Medulla oblongata (tissue), 1 donor: ENCODE data around the gene UVSSA.

Experiments
- DNase-seq: peaks from one replicate; pipeline ENCODE4 v3.0.0-alpha.2; 2015; ENCODE audit errors: extremely low spot score

UVSSA gene

DNA sequence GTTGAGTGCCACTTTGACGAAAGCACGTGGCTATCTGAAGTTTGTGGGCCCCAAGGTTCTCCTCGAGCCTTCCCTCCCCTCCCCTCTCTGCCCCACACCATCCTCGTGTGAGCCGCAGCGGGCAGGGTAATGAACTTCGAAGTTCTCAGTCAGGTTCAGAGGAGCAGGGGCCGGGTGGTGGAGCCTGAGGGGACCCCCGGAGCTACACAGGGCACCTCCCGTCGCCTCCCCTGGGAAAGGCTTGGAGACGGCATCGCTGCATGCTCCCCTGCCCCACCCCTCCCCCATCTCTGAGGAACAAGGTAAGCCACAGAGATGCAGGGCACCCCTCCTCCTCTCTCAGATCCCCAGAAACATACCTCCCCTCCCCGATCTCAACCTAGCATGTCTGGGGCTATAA, 62.1 kb downstream of the UVSSA start:
- DNase-seq = no peak

DNA sequence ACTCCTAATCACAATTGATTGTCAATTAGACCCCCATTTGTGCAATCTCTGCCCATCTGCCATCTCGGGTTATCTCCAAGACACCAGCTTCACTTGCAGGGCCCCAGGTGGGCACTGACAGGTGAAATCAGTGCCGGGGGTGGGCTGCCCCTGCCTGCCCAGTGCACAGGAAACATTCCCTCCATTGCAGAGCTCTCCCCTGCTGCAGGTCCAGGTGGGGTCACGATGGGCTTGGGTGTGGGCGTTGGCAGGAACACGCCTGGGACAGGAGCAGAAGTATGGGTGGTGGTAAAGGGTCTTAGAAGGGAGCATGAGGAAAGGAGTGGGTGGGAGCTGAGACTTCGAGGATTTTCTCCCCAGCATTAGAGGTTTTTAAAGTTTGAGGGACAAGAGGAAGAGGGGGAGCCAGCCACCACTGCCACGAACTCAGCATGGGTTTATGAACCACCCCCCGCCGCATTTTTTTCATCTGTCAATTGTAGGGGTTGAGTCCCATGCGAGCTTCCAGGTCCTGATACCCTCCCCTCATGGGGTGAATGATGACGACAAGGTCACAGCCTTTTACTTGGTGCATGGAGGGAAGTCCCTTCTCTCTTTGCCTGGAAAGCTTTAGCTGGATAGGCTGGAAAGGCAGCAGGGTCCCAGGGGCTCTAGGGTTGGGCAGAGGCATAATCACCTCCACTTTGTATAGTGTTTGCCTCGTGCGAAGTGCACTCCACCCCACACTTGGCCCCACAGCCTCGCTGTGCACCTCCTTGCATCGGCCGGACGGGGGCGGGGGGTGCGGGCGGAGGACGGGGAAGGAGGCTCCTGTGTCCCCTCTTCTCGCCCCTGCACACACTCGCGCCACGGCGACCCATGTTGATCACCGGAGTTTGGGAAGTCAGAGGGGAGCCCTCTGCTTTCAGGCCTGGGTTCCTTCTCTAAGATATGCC, 62.8 kb downstream of the UVSSA start:
- DNase-seq = no peak

- no peak for DNase-seq
These were observed 63.7 kb downstream of the UVSSA start for GRCh38 chr4:1410491-1411325.

- no peak for DNase-seq
These were observed 64.7 kb downstream of the UVSSA start for GRCh38 chr4:1411436-1412375.

- DNase-seq = no peak
These were observed 65.6 kb downstream of the UVSSA start for GRCh38 chr4:1412376-1413203.

GRCh38 chr4:1413204-1413663, 66.2 kb downstream of the UVSSA start:
- DNase-seq = no peak

- no peak for DNase-seq
These were observed 66.9 kb downstream of the UVSSA start for GRCh38 chr4:1413687-1414479.

GRCh38 chr4:1414831-1415680, 68.0 kb downstream of the UVSSA start:
- no peak for DNase-seq

- no peak for DNase-seq
These were observed 68.6 kb downstream of the UVSSA start for GRCh38 chr4:1415681-1415981.

- no peak for DNase-seq
These were observed 69.3 kb downstream of the UVSSA start for GRCh38 chr4:1416051-1416947.

GRCh38 chr4:1416948-1417260, 69.9 kb downstream of the UVSSA start:
- DNase-seq = no peak

DNA sequence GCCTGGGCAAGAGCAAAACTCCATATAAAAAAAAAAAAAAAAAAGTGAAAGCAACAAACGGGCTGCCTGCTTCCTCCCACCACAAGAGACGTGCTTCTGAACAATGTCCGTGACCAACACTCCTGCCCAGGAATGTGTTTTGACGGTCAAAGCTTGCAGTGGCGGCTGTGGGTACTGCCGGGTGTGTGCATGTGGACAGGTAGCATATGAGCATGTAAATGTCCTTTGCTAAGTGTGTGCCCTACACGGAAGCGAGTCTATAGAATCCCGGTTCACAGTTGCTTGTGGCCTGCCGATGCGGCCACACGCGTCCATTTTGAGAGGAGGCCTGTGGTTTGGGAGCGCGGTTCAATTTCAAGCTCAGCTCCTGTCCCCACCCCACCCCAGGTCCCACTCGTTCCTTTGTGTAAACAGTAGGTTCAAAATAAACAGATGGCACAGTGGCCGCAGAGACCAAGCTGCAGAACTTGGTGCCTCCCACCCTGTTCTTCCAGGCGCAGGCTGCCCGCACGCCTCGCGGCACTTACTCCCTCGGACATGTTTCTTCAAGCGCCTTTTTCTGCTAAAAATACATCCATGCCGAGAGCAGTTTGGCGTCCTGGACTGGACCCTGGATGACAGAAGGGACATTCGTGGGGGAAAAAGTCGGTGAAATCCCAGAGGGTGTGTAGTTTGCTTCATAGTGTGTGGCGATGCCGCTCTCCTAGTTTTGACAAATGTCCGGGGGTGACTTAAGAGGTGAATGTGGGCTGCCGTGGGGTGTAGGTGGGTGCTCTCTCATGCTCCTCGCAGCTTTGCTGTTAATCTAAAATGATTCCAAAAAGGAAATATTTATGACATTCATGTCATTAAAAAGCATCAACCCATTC, 70.7 kb downstream of the UVSSA start:
- no peak for DNase-seq

DNA sequence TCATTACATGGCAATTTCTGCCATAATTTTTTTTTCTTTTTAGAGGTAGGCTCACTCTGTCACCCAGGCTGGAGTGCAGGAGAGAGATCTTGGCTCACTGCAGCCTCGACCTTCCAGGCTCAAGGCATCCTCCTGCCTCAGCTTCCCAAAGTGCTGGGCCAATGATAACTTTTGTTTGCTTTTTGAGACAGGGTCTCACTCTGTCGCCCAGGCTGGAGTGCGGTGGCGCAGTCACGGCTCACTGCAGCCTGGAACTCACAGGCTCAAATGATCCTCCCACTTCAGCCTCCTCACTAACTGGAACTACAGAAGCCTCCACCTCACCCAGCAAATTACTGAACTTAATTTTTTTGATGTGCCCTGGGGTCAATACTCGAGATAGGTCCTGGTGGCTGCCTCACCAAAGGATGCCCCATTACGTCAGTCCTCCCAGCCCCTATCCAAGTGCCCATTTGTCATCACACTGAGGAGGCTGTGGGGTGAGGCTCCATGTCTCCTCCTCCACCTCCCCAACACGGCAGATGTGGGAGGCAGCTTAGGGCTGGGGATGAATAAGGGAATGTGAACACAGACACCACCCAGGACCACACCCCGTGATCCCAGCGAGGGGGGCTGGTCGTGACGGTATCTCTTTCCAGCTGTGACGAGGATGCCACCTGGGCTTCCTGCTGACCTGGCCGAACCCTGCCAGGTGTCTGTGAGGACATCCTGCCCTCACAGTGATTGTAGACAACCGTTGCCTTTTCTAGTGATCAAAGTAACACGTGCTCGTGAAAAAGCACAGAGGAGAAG, 71.7 kb downstream of the UVSSA start:
- no peak for DNase-seq

DNA sequence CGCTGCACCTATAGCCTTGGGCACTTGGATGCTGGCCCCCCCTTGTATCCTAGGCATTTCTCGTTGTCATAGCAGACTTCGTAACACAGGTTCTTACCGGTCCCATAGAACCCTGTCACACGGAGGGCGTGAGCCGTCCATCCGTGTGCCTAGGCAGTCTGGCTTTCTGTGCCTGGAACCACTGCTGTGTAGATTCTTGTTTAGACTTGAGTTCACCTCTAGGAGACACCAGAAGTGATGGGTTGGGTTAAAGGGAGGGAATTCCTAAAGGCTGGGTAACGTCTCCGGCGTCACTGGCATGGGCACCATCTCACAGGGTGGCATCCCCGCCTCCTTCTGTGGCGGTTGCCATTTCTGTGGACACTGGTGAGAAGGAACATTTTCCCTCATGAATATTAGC, 72.7 kb downstream of the UVSSA start:
- DNase-seq = no peak

GRCh38 chr4:1421657-1422056, 74.6 kb downstream of the UVSSA start:
- no peak for DNase-seq

- DNase-seq = no peak
These were observed 80.0 kb downstream of the UVSSA start for GRCh38 chr4:1427010-1427409.
